Measurements from ENCODE around the gene CES2. TPM values are rescaled to one million over a fixed set of nuclear protein-coding genes. Genes with fewer than 3 reads are reported as not detected.

CES2 gene
- total and polyA plus RNA-seq, 2 of the 8 experiments (the other 6 are each of a cell fraction or from before 2014, with no cell fraction given), result 8.6 to 14.7 TPM

- DNase-seq (ENCODE audit: low read depth in 1 of 2, low spot score in 2 of 2) (no peak), FAIRE-seq (no peak)
- Histone ChIP-seq H3K79me1 (ENCODE audit: low read depth, low read length) (no peaks in the 10 kb centered on the region), H3K36me3 (ENCODE audit: control insufficient read depth in 2 of 4, insufficient read depth in 4 of 4, low read length in 3 of 4) (peaks cover 0 to 2% (median 0%) of the 10 kb centered on the region in 4 experiments; a peak in 1 of 8 replicates), H3K9ac (replicated peaks in 1 of 4; ENCODE audit: extremely low read depth in 1 of 4, low read depth in 3 of 4, low read length in 3 of 4) (no peak overlapping the region), H3K18ac (ENCODE audit: extremely low read depth, low read length) (no peak overlapping the region), H2BK120ac (replicated peaks; ENCODE audit: low read depth, low read length) (no peak overlapping the region), H3K27me3 (replicated peaks in 1 of 4; ENCODE audit: control insufficient read depth in 3 of 4, extremely low read depth in 1 of 4, insufficient read depth in 3 of 4, low read length in 3 of 4) (no peaks in the 10 kb centered on the region; a peak in 1 of 7 replicates), H2AFZ (ENCODE audit: low read length) (no peak overlapping the region), H4K91ac (replicated peaks; ENCODE audit: insufficient read length, low read length) (no peak overlapping the region), H3K4ac (replicated peaks; ENCODE audit: insufficient read length, low read depth, low read length) (no peak overlapping the region), H3K27ac (ENCODE audit: low read depth, low read length) (no peak overlapping the region), H2BK5ac (ENCODE audit: low read depth, low read length) (no peak overlapping the region), H2BK20ac (ENCODE audit: low read length) (no peak overlapping the region), H4K8ac (ENCODE audit: extremely low read depth, insufficient read depth, low read length) (no peak overlapping the region), H3K23ac (ENCODE audit: insufficient read length) (no peak overlapping the region), H2BK12ac (ENCODE audit: low read depth, low read length) (no peak overlapping the region), H3K79me2 (ENCODE audit: control insufficient read depth in 1 of 2, insufficient read depth in 2 of 2, low read length in 2 of 2) (no peaks in the 10 kb centered on the region), H3K56ac (replicated peaks; ENCODE audit: insufficient read length, low read depth, low read length) (no peak overlapping the region), H4K20me1 (replicated peaks in 1 of 2; ENCODE audit: control insufficient read depth in 1 of 2, insufficient read depth in 2 of 2, low read length in 2 of 2) (peaks cover 4 to 11% of the 10 kb centered on the region in 2 experiments), H2BK15ac (ENCODE audit: low read length) (no peak overlapping the region), H3K4me3 (ENCODE audit: extremely low read depth in 1 of 4, insufficient read depth in 2 of 4, low read depth in 3 of 4, low read length in 4 of 4) (no peak overlapping the region), H3K23me2 (ENCODE audit: low read depth, low read length) (no peaks in the 10 kb centered on the region), H2AK5ac (ENCODE audit: low read depth, low read length) (no peak overlapping the region), H3K4me2 (ENCODE audit: insufficient read depth in 1 of 2, low read depth in 2 of 2, low read length in 2 of 2) (no peak overlapping the region), H3K9me3 (ENCODE audit: insufficient read depth in 2 of 2, low read depth in 1 of 2, low read length in 1 of 2) (no peaks in the 10 kb centered on the region), H3K4me1 (replicated peaks in 1 of 4; ENCODE audit: control insufficient read depth in 3 of 4, insufficient read depth in 4 of 4, low read length in 3 of 4) (no peaks in the 10 kb centered on the region), H4K5ac (ENCODE audit: insufficient read length, low read depth, low read length) (no peak overlapping the region), H3K14ac (ENCODE audit: insufficient read length) (no peak overlapping the region)
- ChIA-PET POLR2A (ENCODE audit: partially characterized antibody) (interaction anchor here (1.5 to 2.7 kb wide), 3 partner anchors 10 to 36 kb away, joined by 3 to 7 read pairs (median 6); no protein-coding TSS in a partner anchor), CTCF (ENCODE audit: partially characterized antibody) (interaction anchor here (1.3 to 42.0 kb wide), 8 partner anchors 12 to 67 kb away, joined by 3 to 1009 read pairs (median 8); partner anchors contain the start of genes CDH16, CES3, CIAO2B and NAE1)
- 88% methylated on average over 2 of the region's 2 CpGs; no CpG with 5 or more reads in 1 of the 2 experiments for WGBS, 2 experiments (ENCODE audit: extremely low coverage in 1 of 2, insufficient coverage in 1 of 2, insufficient read length in 1 of 2, insufficient replicate concordance in 2 of 2, low coverage in 1 of 2, low lambda C conversion rate in 2 of 2, missing lambda C conversion rate in 1 of 2)
- TF ChIP-seq HDAC6 (IDR thresholded peaks at IDR 0.05; ENCODE audit: low read depth, low read length), result no peak
- TF ChIP-seq SP2 (IDR thresholded peaks at IDR 0.05; ENCODE audit: low read length), result no peak
- TF ChIP-seq MAFK (IDR thresholded peaks at IDR 0.05; ENCODE audit: low read depth, low read length), result no peak
- no peak for TF ChIP-seq RFX5 (IDR thresholded peaks at IDR 0.05; ENCODE audit: borderline replicate concordance, low read depth, low read length)
- TF ChIP-seq TBP (IDR thresholded peaks at IDR 0.05; ENCODE audit: low read depth, low read length), result no peak
- TF ChIP-seq EZH2 (IDR thresholded peaks at IDR 0.05; ENCODE audit: low read depth, low read length, severe bottlenecking), result no peak
- TF ChIP-seq SP4 (IDR thresholded peaks at IDR 0.05; ENCODE audit: low read length), result no peak
- no peak for TF ChIP-seq USF2 (IDR thresholded peaks at IDR 0.05; ENCODE audit: low read length)
Observed at GRCh38 chr16:66894055-66894454, 41.3 kb upstream of the CES2 start.

Data from H1 (cell line).